SK-N-SH treated with all-trans-retinoic acid at 6 μM for 48 hours (cell line): ENCODE data around the gene ANKRD44.

Source experiments
- ATAC-seq: fragments of 200-7000 bp; cut with Tn5 transposase; 3 replicates; pipeline ENCODE4 v1.9.1; 2020; ENCODE audit warnings: mild to moderate bottlenecking, moderate library complexity
- ARNTL ChIP-seq: fragments of 450-650 bp; formaldehyde crosslinking; IDR thresholded peaks from 2 replicates; pipeline ENCODE4 v1.5.0; 2020; ENCODE audit warnings: low read depth, mild to moderate bottlenecking, moderate library complexity, borderline replicate concordance
- BACH2 ChIP-seq: fragments of 250-450 bp; sonication (Bioruptor Pico); IDR thresholded peaks from 2 replicates; pipeline ENCODE4 v1.9.0; 2021; ENCODE audit warnings: mild to moderate bottlenecking, borderline replicate concordance
- CREB5 ChIP-seq: fragments of 250-450 bp; sonication (Bioruptor Pico); IDR thresholded peaks from 2 replicates; pipeline ENCODE4 v1.5.1; 2020; ENCODE audit warnings: low read depth, mild to moderate bottlenecking, moderate library complexity
- CSDC2 ChIP-seq: fragments of 250-450 bp; sonication (Bioruptor Pico); IDR thresholded peaks from 2 replicates; pipeline ENCODE4 v1.5.0; 2020; ENCODE audit warnings: mild to moderate bottlenecking, moderate library complexity
- CSRNP3 ChIP-seq: fragments of 250-450 bp; sonication (Bioruptor Pico); IDR thresholded peaks from 2 replicates; pipeline ENCODE4 v1.5.1; 2021; ENCODE audit warnings: mild to moderate bottlenecking, moderate library complexity
- ESRRG ChIP-seq: fragments of 250-450 bp; sonication (Bioruptor Pico); IDR thresholded peaks from 2 replicates; pipeline ENCODE4 v1.6.1; 2021; ENCODE audit warnings: mild to moderate bottlenecking
- GLIS3 ChIP-seq: fragments of 250-450 bp; sonication (Bioruptor Pico); IDR thresholded peaks from 2 replicates; pipeline ENCODE4 v1.5.0; 2020; ENCODE audit warnings: mild to moderate bottlenecking, moderate library complexity
- OSR1 ChIP-seq: fragments of 250-450 bp; sonication (Bioruptor Pico); IDR thresholded peaks from 2 replicates; pipeline ENCODE4 v1.8.0; 2022; ENCODE audit warnings: moderate library complexity, mild to moderate bottlenecking, inconsistent platforms
- PATZ1 ChIP-seq: fragments of 250-450 bp; sonication (Bioruptor Pico); IDR thresholded peaks from 2 replicates; pipeline ENCODE4 v1.8.0; 2020; ENCODE audit warnings: mild to moderate bottlenecking, moderate library complexity, borderline replicate concordance
- POU6F1 ChIP-seq: fragments of 250-450 bp; sonication (Bioruptor Pico); IDR thresholded peaks from 2 replicates; pipeline ENCODE4 v1.8.0; 2021; ENCODE audit warnings: low read depth, mild to moderate bottlenecking, moderate library complexity, borderline replicate concordance
- PPARA ChIP-seq: fragments of 250-450 bp; sonication (Bioruptor Pico); IDR thresholded peaks from 2 replicates; pipeline ENCODE4 v1.5.0; 2020; ENCODE audit warnings: mild to moderate bottlenecking, borderline replicate concordance
- RARB ChIP-seq: fragments of 250-450 bp; sonication (Bioruptor Pico); IDR thresholded peaks from 2 replicates; pipeline ENCODE4 v1.8.0; 2021; ENCODE audit warnings: mild to moderate bottlenecking, moderate library complexity
- SNAI2 ChIP-seq: fragments of 250-450 bp; sonication (Bioruptor Pico); IDR thresholded peaks from 2 replicates; pipeline ENCODE4 v1.5.0; 2020; ENCODE audit warnings: mild to moderate bottlenecking, moderate library complexity
- TCF4 ChIP-seq: fragments of 250-450 bp; sonication (Bioruptor Pico); IDR thresholded peaks from 2 replicates; pipeline ENCODE4 v1.8.0; 2021; ENCODE audit warnings: mild to moderate bottlenecking, moderate library complexity, borderline replicate concordance
- TOX ChIP-seq: fragments of 250-450 bp; sonication (Bioruptor Pico); IDR thresholded peaks from 2 replicates; pipeline ENCODE4 v1.8.0; 2021; ENCODE audit warnings: mild to moderate bottlenecking, moderate library complexity, borderline replicate concordance
- ZC3H10 ChIP-seq: fragments of 250-450 bp; sonication (Bioruptor Pico); IDR thresholded peaks from 2 replicates; pipeline ENCODE4 v1.5.1; 2021; ENCODE audit warnings: mild to moderate bottlenecking, moderate library complexity
- ZFP3 ChIP-seq: fragments of 250-450 bp; sonication (Bioruptor Pico); IDR thresholded peaks from 2 replicates; pipeline ENCODE4 v1.5.0; 2020; ENCODE audit warnings: mild to moderate bottlenecking, moderate library complexity
- ZNF565 ChIP-seq: fragments of 450-650 bp; formaldehyde crosslinking; conservative IDR thresholded peaks from 2 replicates; pipeline ENCODE4 v1.5.0; 2020; ENCODE audit warnings: low read depth, mild to moderate bottlenecking, moderate library complexity
- ZNF8 ChIP-seq: fragments of 450-650 bp; formaldehyde crosslinking; IDR thresholded peaks from 2 replicates; pipeline ENCODE4 v1.5.0; 2020; ENCODE audit warnings: mild to moderate bottlenecking, moderate library complexity

The ANKRD44 gene

GRCh38 chr2:197277794-197278193 lies 32.8 kb downstream of the ANKRD44 start (continued):
- TF ChIP-seq CSRNP3 (CRISPR knock-in tag) (no peak), TOX (no peak), PATZ1 (no peak), BACH2 (CRISPR knock-in tag) (no peak), OSR1 (CRISPR knock-in tag) (no peak), ZNF565 (no peak), ESRRG (CRISPR knock-in tag) (no peak), ZC3H10 (CRISPR knock-in tag) (no peak)

GRCh38 chr2:197276156-197276555 lies 34.4 kb downstream of the ANKRD44 start:
- no peak for ATAC-seq
- TF ChIP-seq CSDC2 (CRISPR knock-in tag) (no peak), ZNF8 (CRISPR knock-in tag) (no peak), ZNF565 (no peak), PATZ1 (no peak), ZFP3 (CRISPR knock-in tag) (no peak), CREB5 (CRISPR knock-in tag) (no peak), POU6F1 (no peak), ZC3H10 (CRISPR knock-in tag) (no peak)

- no peak for ATAC-seq
- TF ChIP-seq CREB5 (CRISPR knock-in tag) (no peak), TCF4 (CRISPR knock-in tag) (no peak), ZNF8 (CRISPR knock-in tag) (no peak), SNAI2 (CRISPR knock-in tag) (no peak), GLIS3 (CRISPR knock-in tag) (no peak), POU6F1 (no peak), ARNTL (CRISPR knock-in tag) (no peak), PATZ1 (no peak), ZNF565 (no peak), ZFP3 (CRISPR knock-in tag) (no peak), CSRNP3 (CRISPR knock-in tag) (no peak), RARB (CRISPR knock-in tag) (no peak), PPARA (CRISPR knock-in tag) (no peak)
Measured at GRCh38 chr2:197274937-197275336, 35.6 kb downstream of the ANKRD44 start.
